HG03571 (cell line): Measurements from ENCODE around the gene GATAD2B.
"Not testable (repeated sequence)": the region's sequence is repeated elsewhere in the genome, so short reads cannot be mapped to it uniquely, and the experiment has no call there.

Experiments used
- ATAC-seq: cut with Tn5 transposase; IDR thresholded peaks from one replicate; pipeline ENCODE4 v1.9.1; 2021; ENCODE audit not compliant: unreplicated experiment

The GATAD2B gene

DNA sequence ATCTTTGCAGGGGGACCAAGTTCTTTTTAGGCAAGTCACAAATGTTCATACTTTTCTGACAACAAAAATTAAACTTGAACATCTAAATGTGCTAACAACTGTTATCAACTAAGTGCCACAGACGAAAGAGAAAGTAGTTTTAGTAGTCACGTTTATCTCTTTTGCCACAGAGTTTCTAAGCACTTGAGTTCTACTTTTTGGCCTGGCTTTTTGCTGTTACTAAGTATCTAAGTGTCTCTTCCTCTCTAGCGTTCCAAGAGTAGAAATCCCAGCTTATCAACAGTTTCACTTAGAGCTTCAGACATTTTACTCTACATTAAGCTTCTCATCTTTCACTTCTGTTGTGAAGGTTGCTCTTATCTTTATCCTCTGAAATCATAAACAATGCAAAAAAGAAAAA, 34.2 kb downstream of the GATAD2B start:
- no peak for ATAC-seq

DNA sequence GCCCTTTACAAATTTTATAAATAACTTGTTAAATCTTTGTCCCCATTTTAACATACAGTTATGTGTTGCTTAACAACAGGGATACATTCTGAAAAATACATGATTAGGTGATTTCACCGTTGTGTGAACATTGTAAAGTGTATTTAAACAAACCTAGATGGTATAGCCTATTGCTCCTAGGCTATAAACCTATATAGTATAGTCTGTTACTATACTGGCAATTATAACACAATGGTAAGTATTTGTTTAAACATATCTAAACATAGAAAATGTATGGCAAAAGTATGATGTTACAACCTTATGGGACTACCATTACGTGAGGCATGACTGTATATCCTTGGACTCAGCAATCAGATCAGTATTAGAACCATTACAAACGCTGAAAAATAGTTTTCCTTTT, 36.6 kb downstream of the GATAD2B start:
- no peak for ATAC-seq

DNA sequence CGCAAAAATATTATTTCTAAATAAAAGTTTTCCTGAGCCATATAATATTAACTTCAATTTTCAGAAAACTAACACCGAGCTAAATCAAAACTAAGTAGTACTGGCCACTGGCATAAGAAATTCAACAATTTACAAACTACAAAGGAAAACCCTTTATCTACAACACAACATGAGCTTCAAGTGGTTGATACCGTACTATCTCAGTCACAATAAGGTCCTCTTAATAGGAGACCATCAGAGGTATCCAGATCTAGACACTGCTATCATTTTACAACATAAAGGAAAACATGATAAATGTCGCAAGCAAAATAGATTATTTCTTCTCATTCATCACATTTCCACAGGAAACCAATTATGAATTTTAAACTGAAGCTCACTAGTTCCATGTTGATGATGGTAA, 39.5 kb downstream of the GATAD2B start:
- no peak for ATAC-seq

DNA sequence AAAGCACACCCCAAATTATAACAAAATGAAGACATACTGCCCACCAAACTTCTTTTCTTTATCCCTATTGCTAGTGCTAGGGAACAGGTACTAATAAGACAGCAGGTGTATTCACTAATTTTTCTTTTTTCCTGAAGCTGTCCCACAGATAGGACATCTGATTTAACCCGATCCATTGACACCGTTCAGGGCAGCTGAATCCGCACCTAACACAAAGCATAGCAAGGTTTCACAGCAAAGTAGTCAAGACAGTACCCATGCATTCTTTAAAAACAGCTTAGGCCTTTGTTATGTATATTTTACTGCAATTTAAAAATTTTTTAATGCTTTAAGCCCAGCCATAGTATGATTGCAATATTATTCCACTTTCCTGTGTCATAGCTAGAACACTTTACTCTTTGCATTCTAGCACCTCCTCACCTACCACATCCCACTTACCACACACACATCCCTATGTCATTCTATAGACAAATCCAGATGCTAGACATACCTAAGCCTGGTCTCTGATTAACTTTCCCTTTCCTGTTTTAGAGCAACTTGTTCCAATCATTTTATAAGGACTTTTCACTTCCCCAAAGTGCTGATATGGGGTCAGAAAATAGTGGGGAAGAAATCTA, 40.4 kb downstream of the GATAD2B start:
- no peak for ATAC-seq

DNA sequence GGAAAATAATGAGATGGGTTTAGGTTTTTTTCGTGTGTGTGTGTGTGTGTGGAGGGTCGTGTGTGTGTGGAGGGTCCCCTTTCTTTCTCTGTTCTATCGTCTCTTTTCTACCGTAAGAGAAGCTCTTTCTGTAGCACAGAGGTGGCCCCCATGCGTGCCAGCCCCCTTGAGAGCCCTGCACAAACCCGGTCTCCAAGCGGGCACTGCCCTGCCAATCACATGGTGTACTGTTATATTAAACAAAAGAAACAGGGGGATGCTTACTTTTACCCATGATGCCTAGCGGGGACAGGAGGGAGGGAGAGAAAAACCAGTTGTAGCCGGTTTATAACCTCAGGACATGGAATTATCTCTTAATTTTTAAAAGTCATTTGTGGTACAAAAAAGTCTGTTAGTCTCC, 41.0 kb downstream of the GATAD2B start:
- ATAC-seq = no peak

DNA sequence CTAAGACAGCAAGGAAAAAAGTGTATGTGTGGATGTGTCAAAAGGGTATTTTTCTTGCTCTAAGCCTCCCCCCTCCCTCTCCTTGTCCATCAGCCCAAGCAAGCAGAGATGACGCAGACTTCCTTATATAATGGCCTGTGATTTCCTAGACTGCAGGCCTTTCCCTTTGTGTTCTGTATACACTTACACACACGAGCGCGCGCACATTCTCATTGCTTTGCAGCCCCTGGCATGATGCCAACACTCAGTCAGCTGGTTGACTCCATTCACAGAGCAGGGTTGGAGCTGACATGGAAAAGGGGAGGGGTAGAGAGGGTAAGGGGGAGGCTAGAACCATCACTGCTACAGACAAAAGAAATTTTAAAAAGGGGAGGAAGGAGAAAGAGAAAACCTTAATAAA, 41.8 kb downstream of the GATAD2B start:
- ATAC-seq = no peak

DNA sequence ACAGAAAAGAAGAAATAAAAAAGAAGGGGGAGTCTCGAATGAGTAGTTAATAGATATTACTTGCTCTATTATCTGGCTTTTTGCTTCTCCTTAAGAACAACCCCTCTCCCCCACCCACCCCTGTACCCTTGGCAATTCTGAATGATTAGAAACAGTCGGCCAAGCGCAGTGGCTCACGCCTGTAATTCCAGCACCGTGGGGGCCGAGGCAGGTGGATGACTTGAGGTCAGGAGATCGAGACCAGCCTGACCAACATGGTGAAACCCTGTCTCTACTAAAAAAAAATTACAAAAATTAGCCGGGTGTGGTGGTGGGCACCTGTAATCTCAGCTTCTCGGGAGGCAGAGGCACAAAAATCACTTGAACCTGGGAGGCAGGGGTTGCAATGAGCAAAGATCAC, 42.7 kb downstream of the GATAD2B start:
- ATAC-seq = no peak

DNA sequence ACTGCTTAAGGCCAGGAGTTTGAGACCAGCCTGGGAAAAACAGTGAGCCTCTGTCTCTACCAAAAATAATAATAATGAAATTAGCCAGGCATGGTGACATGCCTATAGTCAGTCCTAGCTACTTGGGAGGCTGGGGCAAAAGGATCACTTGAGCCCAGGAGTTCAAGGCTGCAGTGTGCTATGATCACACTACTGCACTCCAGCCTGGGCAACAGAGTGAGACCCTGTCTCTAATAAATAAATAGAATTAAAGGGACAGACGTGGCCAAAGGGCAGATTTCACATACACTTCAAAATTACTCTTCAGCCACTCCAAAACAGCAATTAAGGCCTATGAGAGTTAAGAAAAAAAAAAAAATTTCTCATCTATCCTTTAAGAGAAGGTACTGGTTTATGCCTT, 45.7 kb downstream of the GATAD2B start:
- no peak for ATAC-seq

DNA sequence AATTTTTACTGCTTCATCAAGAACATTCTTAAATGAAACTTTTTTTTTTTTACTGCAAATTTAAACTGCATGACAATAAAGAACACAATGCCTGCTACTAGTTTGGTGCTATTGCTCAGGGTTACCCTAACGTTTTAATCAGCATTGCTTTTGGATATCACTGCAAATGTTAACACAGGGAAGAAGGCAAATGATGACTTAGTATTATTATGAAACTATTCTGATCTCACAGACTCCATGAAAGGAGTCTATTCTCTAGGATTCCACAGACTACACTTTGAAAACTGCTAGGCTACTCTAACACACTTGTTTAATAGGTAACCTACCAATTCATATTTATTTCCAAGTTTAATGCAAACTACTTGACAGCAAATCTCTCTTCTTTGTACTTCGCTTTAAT, 49.8 kb downstream of the GATAD2B start:
- no peak for ATAC-seq

DNA sequence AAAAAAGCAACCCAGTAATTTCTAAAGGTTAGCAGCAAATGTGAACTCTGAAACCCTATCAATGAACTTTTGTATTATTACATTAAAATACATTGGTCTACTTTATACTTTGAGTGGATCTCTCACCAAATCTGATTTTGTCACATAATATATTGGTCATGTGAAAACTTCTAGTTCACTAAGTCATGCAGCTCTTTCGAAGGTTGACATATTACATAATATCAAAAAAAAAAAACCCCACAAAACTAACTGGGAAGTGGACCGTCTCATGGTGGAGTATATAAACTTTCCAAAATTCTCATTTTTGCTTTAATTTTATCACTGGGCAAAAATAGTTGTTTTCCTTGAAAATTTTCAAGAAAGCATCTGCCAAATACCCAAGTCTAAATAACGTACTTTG, 50.4 kb downstream of the GATAD2B start:
- ATAC-seq = no peak

DNA sequence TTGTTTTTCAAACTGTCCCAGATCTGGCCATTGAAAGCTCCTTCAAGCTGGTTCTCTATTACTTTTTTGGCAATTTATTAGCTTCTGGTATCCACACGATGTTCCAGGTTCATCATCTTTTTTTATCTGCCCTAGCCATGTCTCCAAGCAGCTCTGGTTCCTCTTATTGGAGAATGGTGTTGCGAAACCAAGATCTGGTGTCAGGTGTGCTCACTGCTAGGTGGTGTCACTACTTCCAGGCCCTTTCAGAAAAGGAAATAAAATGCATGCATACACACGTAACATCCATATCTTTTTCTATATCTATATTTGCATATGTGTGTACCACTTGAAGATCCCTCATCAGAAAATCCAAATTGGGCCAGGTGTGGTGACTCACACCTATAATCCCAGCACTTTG, 53.3 kb downstream of the GATAD2B start:
- ATAC-seq = no peak

DNA sequence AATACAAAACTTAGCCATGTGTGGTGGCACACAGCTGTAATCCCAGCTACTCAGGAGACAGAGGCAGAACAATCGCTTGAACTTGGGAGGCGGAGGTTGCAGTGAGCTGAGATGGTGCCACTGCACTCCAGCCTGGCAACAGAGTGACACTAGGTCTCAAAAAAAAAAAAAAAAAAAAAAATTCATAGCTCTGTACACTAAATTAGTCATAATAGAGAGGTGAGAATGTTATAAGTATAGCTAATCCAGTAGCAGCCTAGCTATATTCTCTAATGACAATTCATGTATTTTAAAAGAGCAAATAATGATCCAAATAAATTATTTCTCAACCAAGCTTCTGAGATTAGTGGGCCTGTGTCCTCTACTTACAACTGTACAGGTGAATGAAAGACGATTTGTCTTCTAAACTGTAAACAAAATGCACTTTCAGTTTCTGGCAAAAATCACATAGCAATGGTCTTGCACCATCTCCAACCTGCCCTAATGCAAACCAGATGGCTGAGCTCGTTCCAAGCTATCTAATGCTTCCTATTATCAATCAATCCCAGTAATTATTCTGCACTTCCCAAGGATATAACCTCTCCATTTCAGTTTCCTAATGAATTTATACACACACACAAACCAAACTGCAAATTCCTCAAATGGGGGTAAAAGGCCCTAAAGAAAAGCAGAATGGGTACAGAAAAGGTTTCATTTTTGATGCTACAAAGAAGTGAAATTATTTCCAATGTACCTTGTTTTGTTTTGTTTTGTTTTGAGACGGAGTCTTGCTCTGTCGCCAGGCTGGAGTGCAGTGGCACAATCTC, 56.5 kb downstream of the GATAD2B start:
- ATAC-seq = no peak

DNA sequence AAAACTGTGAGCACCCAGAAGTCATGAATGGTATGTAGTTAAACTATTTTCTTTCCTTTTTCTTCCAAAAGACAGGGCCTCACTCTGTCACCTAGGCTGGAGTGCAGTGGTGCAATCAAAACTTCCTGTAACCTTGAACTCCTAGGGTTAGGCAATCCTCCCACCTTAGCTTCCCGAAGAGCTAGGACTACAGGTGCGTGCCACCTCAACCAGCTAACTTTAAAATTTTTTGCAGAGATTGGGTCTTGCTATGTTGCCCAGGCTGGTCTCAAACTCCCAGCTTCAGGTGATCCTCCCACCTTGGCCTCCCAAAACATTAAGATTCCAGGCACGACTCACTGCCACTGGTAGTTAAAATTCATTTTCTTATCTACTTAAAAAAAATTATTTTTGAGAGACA, 62.5 kb downstream of the GATAD2B start:
- no peak for ATAC-seq

DNA sequence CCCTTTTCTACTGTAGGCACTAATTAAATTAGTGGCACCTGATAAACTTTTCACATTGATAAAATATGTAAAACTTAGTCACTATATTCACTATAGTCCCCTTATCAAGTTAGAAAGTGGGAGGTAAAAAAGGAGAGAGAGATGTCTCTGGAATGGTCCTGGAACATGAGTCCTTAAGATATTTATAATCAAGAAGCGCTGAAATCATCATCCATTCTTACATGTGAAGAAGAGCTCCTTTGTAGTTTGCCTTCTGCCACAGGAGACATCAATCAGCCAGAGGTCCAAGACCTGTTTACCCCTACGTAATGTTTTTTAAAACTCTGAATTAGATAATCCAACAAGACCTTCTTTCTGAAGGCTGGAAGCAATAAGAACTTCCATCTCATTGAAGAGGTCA, 65.3 kb downstream of the GATAD2B start:
- ATAC-seq = no peak

DNA sequence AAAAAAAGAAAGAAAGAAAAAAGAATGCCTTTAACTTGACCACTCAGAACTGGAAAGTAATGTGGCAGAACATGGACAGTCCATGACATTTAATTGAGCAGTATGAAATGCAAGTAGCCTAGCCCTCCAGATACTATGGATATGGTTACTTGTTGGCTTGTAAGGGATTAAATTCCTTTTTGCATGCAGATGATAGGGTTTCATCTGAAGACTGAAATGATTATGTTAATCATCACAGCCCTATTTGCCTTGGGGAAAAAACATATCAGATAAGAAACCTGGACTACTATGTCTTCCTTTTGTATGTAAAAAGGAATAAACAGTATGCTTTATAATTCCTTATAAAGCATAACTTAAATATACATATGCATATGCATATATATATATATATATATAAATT, 66.0 kb downstream of the GATAD2B start:
- ATAC-seq = no peak

DNA sequence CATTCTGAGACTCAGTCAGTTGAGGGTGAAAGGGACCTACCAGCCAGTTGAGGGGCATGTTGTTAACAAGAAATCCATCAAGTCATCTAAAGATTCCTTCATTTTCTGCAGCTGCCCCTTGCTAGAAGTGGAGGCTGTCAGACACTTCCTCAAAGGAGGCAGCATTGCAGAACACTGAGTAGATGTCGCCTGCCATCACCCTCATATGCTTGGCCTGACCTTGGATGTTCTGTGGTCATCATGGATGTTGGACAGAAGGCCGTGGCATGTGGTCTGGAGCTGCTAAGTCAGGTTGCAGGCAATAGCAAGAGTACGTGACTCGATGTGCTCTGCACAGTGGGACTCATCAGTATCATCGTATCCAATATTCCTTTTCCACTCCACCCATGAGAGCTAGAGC, 70.6 kb downstream of the GATAD2B start:
- no peak for ATAC-seq

DNA sequence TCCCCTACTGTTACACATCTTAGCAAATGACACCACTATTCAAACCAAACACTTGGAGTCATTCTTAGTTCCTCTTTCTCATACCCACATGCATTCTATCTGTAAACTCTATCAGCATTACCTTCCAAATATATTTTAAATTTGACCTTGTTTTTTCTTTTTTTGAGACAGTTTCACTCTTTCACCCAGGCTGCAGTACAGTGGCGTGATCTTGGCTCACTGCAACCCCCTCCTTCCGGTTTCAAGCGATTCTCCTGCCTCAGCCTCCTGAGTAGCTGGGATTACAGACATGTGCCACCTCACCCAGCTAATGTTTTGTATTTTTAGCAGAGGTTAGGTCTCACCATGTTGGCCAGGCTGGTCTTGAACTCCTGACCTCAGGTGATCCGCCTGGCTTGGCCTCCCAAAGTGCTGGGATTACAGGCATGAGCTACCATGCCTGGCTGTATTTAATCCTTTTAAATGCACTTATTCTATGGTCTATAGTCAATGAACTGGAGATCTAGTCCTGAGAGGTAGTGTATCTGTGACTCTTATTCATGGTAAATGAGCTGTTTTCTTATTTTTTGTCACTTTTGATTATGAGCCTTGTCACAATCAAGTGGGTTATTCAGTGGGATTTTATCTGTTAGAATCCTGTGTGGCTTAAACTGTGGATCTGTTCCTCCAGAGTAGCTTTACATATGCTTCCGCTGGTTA, 73.1 kb downstream of the GATAD2B start:
- ATAC-seq = peak; percentile 67

DNA sequence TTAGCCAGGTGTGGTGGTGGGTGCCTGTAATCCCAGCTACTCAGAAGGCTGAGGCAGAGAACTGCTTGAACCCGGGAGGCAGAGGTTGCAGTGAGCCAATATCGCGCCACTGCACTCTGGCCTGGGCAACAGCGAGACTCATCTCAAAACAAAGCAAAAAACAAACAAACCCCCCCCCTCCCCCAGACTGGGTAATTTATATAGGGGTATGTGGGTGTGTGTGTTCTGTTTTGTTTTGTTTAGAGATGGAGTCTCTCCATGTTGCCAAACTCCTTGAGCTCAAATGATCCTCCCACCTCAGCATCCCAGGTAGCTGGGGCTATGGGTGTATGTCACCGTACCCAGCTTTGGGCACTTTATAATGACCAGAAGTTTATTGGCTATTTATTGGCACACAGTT, 74.0 kb downstream of the GATAD2B start:
- no peak for ATAC-seq

DNA sequence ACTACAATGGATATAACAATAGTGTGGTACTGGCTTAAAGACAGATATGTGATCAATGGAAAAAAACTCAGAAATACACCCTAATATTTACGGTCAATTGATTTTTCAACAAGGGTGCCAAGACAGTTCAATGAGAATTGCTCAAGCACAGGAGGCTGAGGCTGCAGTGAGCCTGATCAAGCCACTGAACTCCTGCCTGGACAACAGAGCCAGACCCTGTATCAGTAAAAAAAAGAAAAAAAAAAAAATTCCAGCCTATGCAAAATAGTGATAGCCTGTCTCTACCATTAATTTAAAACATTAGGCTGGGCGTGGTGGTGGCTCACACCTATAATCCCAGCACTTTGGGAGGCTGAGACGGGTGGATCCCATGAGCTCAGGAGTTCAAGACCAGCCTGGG, 77.6 kb downstream of the GATAD2B start:
- ATAC-seq = no peak

DNA sequence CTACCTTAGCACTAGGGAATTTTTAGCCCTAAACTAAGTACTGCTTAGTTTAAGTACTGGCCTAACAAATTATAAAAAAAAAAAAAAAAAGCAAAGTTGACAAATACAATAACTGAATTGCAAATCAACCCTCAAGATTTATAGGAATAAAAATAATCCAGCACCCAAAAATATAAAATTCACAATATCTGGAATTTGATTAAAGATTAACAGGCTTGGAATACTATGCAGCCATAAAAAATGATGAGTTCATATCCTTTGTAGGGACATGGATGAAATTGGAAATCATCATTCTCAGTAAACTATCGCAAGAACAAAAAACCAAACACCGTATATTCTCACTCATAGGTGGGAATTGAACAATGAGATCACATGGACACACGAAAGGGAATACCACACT, 78.4 kb downstream of the GATAD2B start:
- ATAC-seq = not testable (repeated sequence)

DNA sequence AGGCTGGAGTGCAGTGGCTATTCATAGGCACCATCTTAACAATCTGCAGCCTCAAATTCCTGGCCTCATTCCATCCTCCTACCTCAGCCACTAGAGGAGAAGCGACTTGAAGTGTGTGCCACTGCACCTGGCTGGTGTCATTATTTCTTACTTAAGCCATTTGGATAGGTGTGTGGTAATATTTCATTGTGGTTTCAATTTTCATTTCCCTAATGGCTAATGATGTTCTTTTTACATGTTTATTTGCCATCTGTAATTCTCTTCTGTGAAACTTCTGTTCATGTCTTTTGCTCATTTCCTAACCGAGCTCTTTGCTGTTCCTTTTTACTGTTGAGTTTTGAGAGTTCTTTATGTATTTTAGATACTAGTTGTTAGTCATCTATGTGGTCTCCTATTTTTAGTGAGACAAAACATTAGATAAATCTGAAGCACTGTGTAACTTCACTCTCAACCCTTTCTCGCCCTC, 80.7 kb downstream of the GATAD2B start:
- ATAC-seq = peak; percentile 67

DNA sequence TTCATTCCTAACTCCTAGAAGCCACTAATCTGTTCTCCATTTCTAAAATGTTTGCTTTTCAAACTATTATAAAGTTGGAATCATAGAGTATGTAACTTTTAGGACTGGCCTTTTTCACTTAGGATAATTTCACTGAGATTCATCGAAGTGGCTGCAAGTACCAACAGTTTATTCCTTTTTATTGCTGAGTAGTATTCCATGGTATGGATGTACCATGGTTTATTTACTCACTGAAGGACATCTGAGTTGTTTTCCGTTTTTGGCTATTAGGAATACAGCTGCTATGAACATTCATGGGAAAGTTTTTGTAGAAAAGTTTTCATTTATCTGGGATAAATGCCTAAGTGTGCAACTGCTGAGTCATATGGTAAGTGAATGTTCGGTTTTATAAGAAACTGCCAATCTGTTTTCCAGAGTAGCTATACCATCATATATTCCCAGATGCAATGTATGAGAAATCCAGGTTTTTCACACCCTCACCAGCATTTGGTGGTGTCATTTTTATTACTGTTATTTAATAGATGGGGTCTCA, 81.2 kb downstream of the GATAD2B start:
- no peak for ATAC-seq
